Naive thymus-derived CD4-positive, alpha-beta T cell (primary cell): ENCODE data around the gene LAMTOR2. TPM values are rescaled to one million over a fixed set of nuclear protein-coding genes. Genes with fewer than 3 reads are reported as not detected.

Experiments
- ATAC-seq: fragments of 150-1000 bp; cut with Tn5 transposase; 2 replicates; pipeline ENCODE4 v1.10.0; 2021; ENCODE audit warnings: mild to moderate bottlenecking, moderate library complexity
- CTCF ChIA-PET: fragments of 350-600 bp; sonication (Branson Sonifier 250); formaldehyde crosslinking; loops from one replicate; lab custom pipeline; 2021; ENCODE audit warnings: antibody characterized with exemption; lab: Charles Lee
- POLR2A ChIA-PET: fragments of 350-600 bp; sonication (Branson Sonifier 250); formaldehyde crosslinking; loops from one replicate; lab custom pipeline; 2021; ENCODE audit warnings: antibody characterized with exemption, inconsistent platforms; lab: Charles Lee
- DNase-seq, 9 donors: peaks; one replicate each; pipeline versions ENCODE4 v3.0.0 to v3.0.0-alpha.2; 2020 to 2022; ENCODE audit warnings: mixed read lengths in 1 of 9
- H3K27ac ChIP-seq: one replicate; pipeline ENCODE4 v1.7.0; 2013; ENCODE audit warnings: mild to moderate bottlenecking, low read depth, low read length, moderate library complexity
- H3K27me3 ChIP-seq, 2 donors: one replicate each; pipeline ENCODE4 v1.7.0; 2013; ENCODE audit warnings: low read length in 2 of 2, mild to moderate bottlenecking in 2 of 2, moderate library complexity in 2 of 2; ENCODE audit not compliant: control insufficient read depth in 2 of 2, insufficient read depth in 2 of 2
- H3K36me3 ChIP-seq, 3 experiments: 1 replicate in 2 of 3; 2 replicates in 1 of 3; pipeline ENCODE4 v1.7.0; 2013; ENCODE audit warnings: low read length in 3 of 3, mild to moderate bottlenecking in 3 of 3, moderate library complexity in 1 of 3; ENCODE audit not compliant: insufficient read depth in 3 of 3, control insufficient read depth in 2 of 3
- H3K4me1 ChIP-seq, 2 donors: one replicate each; pipeline ENCODE4 v1.7.0; 2013; ENCODE audit warnings: low read length in 2 of 2, mild to moderate bottlenecking in 2 of 2, moderate library complexity in 1 of 2; ENCODE audit not compliant: control insufficient read depth in 2 of 2, insufficient read depth in 2 of 2
- H3K4me3 ChIP-seq: 2 replicates; pipeline ENCODE4 v1.7.0; 2013; ENCODE audit warnings: mild to moderate bottlenecking, low read length
- H3K9me3 ChIP-seq, 3 experiments: 1 replicate in 2 of 3; 2 replicates in 1 of 3; pipeline ENCODE4 v1.7.0; 2013; ENCODE audit warnings: low read length in 3 of 3; ENCODE audit not compliant: control insufficient read depth in 2 of 3
- H3K27ac Mint-ChIP-seq, 9 donors: one replicate each; pipeline ENCODE4 v1.8.0; 2020 to 2022; ENCODE audit warnings: mixed read lengths in 9 of 9, mild to moderate bottlenecking in 8 of 9, moderate library complexity in 5 of 9, inconsistent platforms in 2 of 9
- H3K27me3 Mint-ChIP-seq, 5 donors: one replicate each; pipeline ENCODE4 v1.8.0; 2021 to 2022; ENCODE audit warnings: mixed read lengths in 5 of 5, mild to moderate bottlenecking in 1 of 5
- H3K36me3 Mint-ChIP-seq, 5 donors: one replicate each; pipeline ENCODE4 v1.8.0; 2020 to 2022; ENCODE audit warnings: mixed read lengths in 5 of 5, mild to moderate bottlenecking in 3 of 5, inconsistent platforms in 1 of 5
- H3K4me1 Mint-ChIP-seq, 7 donors: one replicate each; pipeline ENCODE4 v1.8.0; 2020 to 2022; ENCODE audit warnings: mixed read lengths in 7 of 7, mild to moderate bottlenecking in 3 of 7, inconsistent platforms in 1 of 7
- H3K4me3 Mint-ChIP-seq, 10 donors: one replicate each; pipeline ENCODE4 v1.8.0; 2020 to 2022; ENCODE audit warnings: mild to moderate bottlenecking in 10 of 10, mixed read lengths in 10 of 10, moderate library complexity in 6 of 10, inconsistent platforms in 2 of 10
- H3K9me3 Mint-ChIP-seq, 11 donors: one replicate each; pipeline ENCODE4 v1.8.0; 2020 to 2022; ENCODE audit warnings: mixed read lengths in 11 of 11, mild to moderate bottlenecking in 4 of 11, inconsistent platforms in 1 of 11, moderate library complexity in 1 of 11
- intact Hi-C, 2 donors: fragments of 100-400 bp; cut with micrococcal nuclease; formaldehyde crosslinking; loops; one replicate each; pipeline ENCODE4 v1.15.1; 2023
- polyA plus RNA-seq, 2 donors: library from polyadenylated mRNA; unstranded; fragments of 300-500 nt; fragmentation: Illumina TruSeq; gene quantifications; one replicate each; pipeline ENCODE4 v1.2.3, GENCODE V29; 2021
- total RNA-seq, 6 experiments: library from RNA in 5 of 6; stranded (reverse) in 5 of 6; gene quantifications; 1 replicate in 5 of 6; 2 replicates in 1 of 6; pipeline ENCODE4 v1.2.3 and lab custom pipeline; 2021 to 2026

The LAMTOR2 gene
- total and polyA plus RNA-seq, 7 experiments from 2014 or later = 13.3 to 97.9 (median 31.2) TPM

DNA sequence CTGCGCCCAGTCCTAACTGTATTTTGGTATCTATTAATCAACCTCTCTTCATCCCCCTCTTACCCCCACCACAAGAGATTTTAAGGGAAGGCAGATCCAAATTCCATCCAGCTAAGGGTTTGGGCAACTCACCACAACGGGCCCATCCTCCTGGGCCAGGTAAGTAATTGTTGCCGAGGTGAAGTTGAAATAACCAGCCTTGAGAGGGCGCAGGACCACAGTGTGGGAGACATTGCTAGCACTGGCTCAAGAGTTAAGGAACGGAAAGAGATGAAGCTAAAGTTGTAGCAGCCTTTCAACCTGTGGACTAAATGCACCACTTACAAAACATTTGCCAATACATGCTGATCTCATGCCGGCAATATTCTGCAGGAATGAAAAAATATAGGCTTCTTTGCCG is 39.8 kb upstream of the LAMTOR2 start:
- Histone ChIP-seq H3K36me3 (peaks cover 21 to 67% (median 28%) of the 10 kb centered on the region in 3 experiments), H3K9me3 (no peaks in the 10 kb centered on the region), H3K27me3 (no peaks in the 10 kb centered on the region), H3K4me1 (peaks cover 0 to 4% of the 10 kb centered on the region in 2 donors), H3K4me3 (no peak overlapping the region), H3K27ac (no peak overlapping the region)
- Mint-ChIP-seq H3K27me3 (no peaks in the 10 kb centered on the region), H3K4me3 (peak overlapping the region in 1 of 10 donors; percentile 29), H3K9me3 (no peaks in the 10 kb centered on the region), H3K4me1 (peaks cover 15 to 36% (median 28%) of the 10 kb centered on the region in 7 donors), H3K27ac (peak overlapping the region in 1 of 9 donors; percentile 65), H3K36me3 (peaks cover 10 to 51% (median 34%) of the 10 kb centered on the region in 5 donors)
- no peak for ATAC-seq
- ChIA-PET POLR2A (no interaction called here), CTCF (interaction anchor here (0.6 kb wide), 1 partner anchor 8 kb away, joined by 3 read pairs; no protein-coding TSS in a partner anchor)
- intact Hi-C loops = no loop called here
- DNase-seq = no peak

DNA sequence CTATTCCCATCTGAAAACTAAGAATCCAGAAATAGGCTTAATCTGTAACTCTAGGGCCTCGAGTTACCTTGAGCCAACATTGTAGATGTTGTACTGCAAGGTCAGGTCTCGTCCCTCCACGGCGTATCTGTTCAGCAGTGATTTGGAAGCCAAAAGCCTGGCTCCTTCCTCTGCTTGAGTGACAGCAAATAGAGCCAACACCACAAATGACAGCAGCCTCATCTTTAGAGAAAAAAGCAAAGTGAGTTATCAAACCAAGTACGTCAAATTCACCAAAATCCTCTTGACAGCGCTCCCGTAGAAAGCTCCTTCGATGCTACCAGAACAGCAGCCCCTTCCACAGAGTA is 34.7 kb upstream of the LAMTOR2 start:
- H3K36me3 Mint-ChIP-seq = peaks cover 3 to 23% (median 16%) of the 10 kb centered on the region in 5 donors
- peak overlapping the region; percentile 62 to 98 (median 91) for H3K27ac Mint-ChIP-seq
- no peaks in the 10 kb centered on the region for H3K27me3 ChIP-seq
- DNase-seq (no peak), ATAC-seq (no peak)
- peaks cover 4 to 9% of the 10 kb centered on the region in 2 donors for H3K4me1 ChIP-seq
- POLR2A ChIA-PET = interaction anchor here (1.4 to 2.4 kb wide), 2 partner anchors 33 to 42 kb away, joined by 4 to 11 read pairs; partner anchors contain the start of genes ARHGEF2 and UBQLN4
- no peaks in the 10 kb centered on the region for H3K9me3 Mint-ChIP-seq
- CTCF ChIA-PET = no interaction called here
- H3K36me3 ChIP-seq = peaks cover 2 to 17% (median 5%) of the 10 kb centered on the region in 3 experiments
- H3K27ac ChIP-seq = peak overlapping the region; percentile 74
- no peaks in the 10 kb centered on the region for H3K9me3 ChIP-seq
- H3K4me3 Mint-ChIP-seq = peak overlapping the region; percentile 87 to 99 (median 96)
- peaks cover 0 to 8% (median 0%) of the 10 kb centered on the region in 5 donors for H3K27me3 Mint-ChIP-seq
- H3K4me3 ChIP-seq = peak overlapping the region; percentile 87
- peaks cover 20 to 47% (median 41%) of the 10 kb centered on the region in 7 donors for H3K4me1 Mint-ChIP-seq
- intact Hi-C loops = loop anchor here (1.0 to 2.0 kb wide), 5 partner anchors 41 to 437 kb away; partner anchors contain the start of genes ARHGEF2 (in 1 of the 2), KHDC4 (in 1 of the 2) and SYT11 (in 1 of the 2)

DNA sequence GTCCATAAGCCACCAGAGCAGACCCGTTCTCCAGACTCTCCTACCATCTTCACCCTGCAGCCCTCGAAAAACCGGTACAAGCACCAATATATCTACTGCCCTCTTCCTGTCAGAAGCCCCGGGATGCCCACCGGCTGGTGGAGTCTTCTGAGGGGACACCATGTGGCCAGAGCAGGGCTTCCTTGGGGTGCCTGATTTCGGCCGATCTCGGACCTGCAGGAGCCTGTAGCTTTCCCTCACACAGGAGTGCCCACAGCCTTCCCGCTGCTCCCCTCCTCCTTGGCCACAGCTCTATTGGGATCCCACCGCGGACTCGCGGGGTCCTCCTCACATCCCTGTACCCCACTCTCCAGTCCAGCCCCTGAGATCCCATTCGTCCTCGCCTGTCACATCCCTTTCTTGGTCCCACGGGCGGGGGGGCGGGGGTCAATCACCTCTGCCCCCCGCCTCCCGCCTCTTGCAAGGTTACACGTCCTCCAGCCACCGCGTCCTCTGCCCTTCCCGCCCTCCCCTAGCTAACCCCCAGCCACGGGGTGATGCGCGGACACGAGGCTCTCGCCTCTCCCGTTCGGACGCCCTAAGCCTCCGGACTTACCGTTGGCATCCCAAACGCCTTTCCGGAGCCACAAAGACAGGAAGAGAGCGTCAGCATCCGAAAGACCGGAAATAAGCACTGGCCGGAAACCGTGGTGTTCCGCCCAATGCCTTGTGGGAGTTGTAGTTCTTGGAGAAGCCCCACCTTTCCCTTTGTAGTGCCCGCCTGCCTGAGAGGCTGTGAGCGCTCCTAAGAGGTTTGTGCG is 34.1 kb upstream of the LAMTOR2 start, which contains the start of gene SSR2:
TSS of gene SSR2 (minus strand) at position 659 of the 800 bp plus-strand sequence. CDS start 784 bp downstream, outside the sequence.
- peak; percentile 99 for ATAC-seq
- POLR2A ChIA-PET = interaction anchor here (0.6 to 2.4 kb wide), 8 partner anchors 11 to 85 kb away, joined by 3 to 11 read pairs (median 3); partner anchors contain the start of genes ARHGEF2 and UBQLN4
- Histone ChIP-seq H3K36me3 (peaks cover 0 to 14% (median 5%) of the 10 kb centered on the region in 3 experiments), H3K4me3 (peak within 1 kb of the TSS; percentile 87), H3K27ac (peak within 1 kb of the TSS; percentile 74), H3K27me3 (no peaks in the 10 kb centered on the region), H3K4me1 (peaks cover 4 to 9% of the 10 kb centered on the region in 2 donors), H3K9me3 (no peaks in the 10 kb centered on the region)
- DNase-seq = peak; percentile 44 to 91 (median 84)
- intact Hi-C loops = loop anchor here (1.0 to 2.0 kb wide), 9 partner anchors 34 to 696 kb away; partner anchors contain the start of genes KHDC4 (in 2 of the 2), LAMTOR2 (in 2 of the 2), ARHGEF2 (in 1 of the 2) and SLC25A44 (in 1 of the 2)
- Mint-ChIP-seq H3K27me3 (peaks cover 0 to 12% (median 0%) of the 10 kb centered on the region in 5 donors), H3K4me1 (peaks cover 20 to 47% (median 41%) of the 10 kb centered on the region in 7 donors), H3K36me3 (peaks cover 3 to 23% (median 16%) of the 10 kb centered on the region in 5 donors), H3K9me3 (no peaks in the 10 kb centered on the region), H3K4me3 (peak within 1 kb of the TSS; percentile 87 to 99 (median 96)), H3K27ac (peak within 1 kb of the TSS; percentile 89 to 99 (median 95))
- CTCF ChIA-PET = no interaction called here

DNA sequence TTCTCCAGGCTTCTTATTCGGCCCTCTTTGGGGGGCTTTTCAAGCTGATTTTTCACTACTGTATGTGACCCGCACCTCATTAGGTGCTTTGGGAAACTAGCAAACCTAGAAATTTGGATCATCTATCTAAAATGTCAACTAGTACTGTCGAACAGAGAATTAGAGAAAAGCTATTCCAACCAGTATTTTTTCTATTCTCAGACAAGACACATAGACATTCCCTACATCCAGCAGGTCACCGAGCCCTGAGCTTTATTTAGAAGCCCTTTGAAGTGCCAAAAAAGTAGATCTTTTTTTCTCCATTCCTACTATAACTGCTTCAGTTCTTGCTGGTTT is 33.5 kb upstream of the LAMTOR2 start:
- Mint-ChIP-seq H3K9me3 (no peaks in the 10 kb centered on the region), H3K4me3 (peak overlapping the region; percentile 87 to 99 (median 96)), H3K36me3 (peaks cover 3 to 23% (median 16%) of the 10 kb centered on the region in 5 donors), H3K27me3 (peaks cover 0 to 16% (median 0%) of the 10 kb centered on the region in 5 donors), H3K27ac (peak overlapping the region; percentile 89 to 99 (median 95)), H3K4me1 (peaks cover 20 to 51% (median 45%) of the 10 kb centered on the region in 7 donors)
- intact Hi-C loops = loop anchor here (1.0 to 2.0 kb wide), 9 partner anchors 33 to 697 kb away; partner anchors contain the start of genes LAMTOR2 (in 2 of the 2), ARHGEF2 (in 1 of the 2), KHDC4 (in 1 of the 2) and SLC25A44 (in 1 of the 2)
- POLR2A ChIA-PET = interaction anchor here (0.9 to 2.4 kb wide), 6 partner anchors 12 to 86 kb away, joined by 3 to 11 read pairs (median 3); partner anchors contain the start of gene UBQLN4
- Histone ChIP-seq H3K27me3 (no peaks in the 10 kb centered on the region), H3K36me3 (peaks cover 0 to 14% (median 5%) of the 10 kb centered on the region in 3 experiments), H3K9me3 (no peaks in the 10 kb centered on the region), H3K4me1 (peaks cover 4 to 9% of the 10 kb centered on the region in 2 donors), H3K27ac (peak overlapping the region; percentile 74), H3K4me3 (peak overlapping the region; percentile 87)
- CTCF ChIA-PET = no interaction called here
- DNase-seq (no peak), ATAC-seq (no peak)

DNA sequence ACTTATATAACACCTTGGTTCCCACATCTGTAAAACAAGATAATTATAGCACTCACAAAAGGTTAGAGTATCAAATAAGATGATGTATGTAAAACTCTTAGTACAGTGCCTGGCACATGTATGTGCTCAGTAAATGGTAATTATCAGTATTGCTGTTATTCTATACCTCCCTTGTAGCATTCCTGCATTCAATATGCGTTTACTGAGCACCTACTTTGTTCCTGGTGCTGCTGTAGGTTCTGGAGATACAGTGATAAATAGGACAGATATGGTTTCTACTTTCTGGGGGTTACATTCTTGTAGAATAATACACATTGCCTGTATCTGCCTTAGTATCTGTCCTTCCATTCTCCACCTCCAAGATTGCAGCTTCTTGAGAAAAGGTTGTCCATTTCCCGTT is 32.6 kb upstream of the LAMTOR2 start:
- H3K27me3 Mint-ChIP-seq = peaks cover 0 to 17% (median 0%) of the 10 kb centered on the region in 5 donors
- Histone ChIP-seq H3K4me1 (peaks cover 4 to 9% of the 10 kb centered on the region in 2 donors), H3K36me3 (peaks cover 0 to 8% (median 0%) of the 10 kb centered on the region in 3 experiments), H3K4me3 (no peak overlapping the region), H3K9me3 (no peaks in the 10 kb centered on the region), H3K27ac (no peak overlapping the region), H3K27me3 (no peaks in the 10 kb centered on the region)
- H3K4me3 Mint-ChIP-seq = peak overlapping the region in 9 of 10 donors; percentile 47 to 96 (median 65)
- intact Hi-C loops = loop anchor here (1.0 to 2.0 kb wide), 9 partner anchors 32 to 698 kb away; partner anchors contain the start of genes LAMTOR2 (in 2 of the 2), ARHGEF2 (in 1 of the 2), KHDC4 (in 1 of the 2) and SLC25A44 (in 1 of the 2)
- ATAC-seq = no peak
- H3K36me3 Mint-ChIP-seq = peaks cover 3 to 19% (median 11%) of the 10 kb centered on the region in 5 donors
- H3K9me3 Mint-ChIP-seq = no peaks in the 10 kb centered on the region
- peak overlapping the region in 5 of 9 donors; percentile 13 to 90 (median 65) for H3K27ac Mint-ChIP-seq
- DNase-seq = no peak
- ChIA-PET POLR2A (interaction anchor here (1.4 kb wide), 1 partner anchor 45 kb away, joined by 5 read pairs; no protein-coding TSS in a partner anchor), CTCF (no interaction called here)
- H3K4me1 Mint-ChIP-seq = peaks cover 20 to 47% (median 44%) of the 10 kb centered on the region in 7 donors

DNA sequence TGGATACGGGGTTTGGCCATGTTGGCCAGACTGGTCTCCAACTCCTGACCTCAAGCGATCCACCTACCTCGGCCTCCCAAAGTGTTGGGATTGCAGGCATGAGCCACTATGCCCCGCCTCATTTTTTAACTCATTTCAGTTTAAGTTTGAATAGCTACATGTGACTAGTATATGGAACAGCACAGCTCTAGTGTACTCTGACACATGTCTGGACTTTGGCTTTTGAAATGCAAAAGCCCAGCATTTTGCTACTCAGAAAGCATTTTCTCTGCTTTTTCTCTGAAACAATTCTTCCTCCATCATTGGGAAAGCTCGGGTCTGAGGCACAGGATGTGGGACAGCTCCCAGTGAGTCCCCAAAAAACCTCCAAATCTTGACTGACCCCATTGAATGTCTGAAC is 29.8 kb upstream of the LAMTOR2 start:
- no peak overlapping the region for H3K4me3 Mint-ChIP-seq
- H3K4me1 Mint-ChIP-seq = peaks cover 13 to 32% (median 28%) of the 10 kb centered on the region in 7 donors
- peaks cover 4 to 6% of the 10 kb centered on the region in 2 donors for H3K4me1 ChIP-seq
- no peak overlapping the region for H3K27ac ChIP-seq
- intact Hi-C loops = no loop called here
- H3K9me3 Mint-ChIP-seq = no peaks in the 10 kb centered on the region
- H3K36me3 ChIP-seq = no peaks in the 10 kb centered on the region
- ChIA-PET CTCF (no interaction called here), POLR2A (no interaction called here)
- ATAC-seq (no peak), DNase-seq (no peak)
- H3K4me3 ChIP-seq = no peak overlapping the region
- H3K36me3 Mint-ChIP-seq = peaks cover 0 to 6% (median 0%) of the 10 kb centered on the region in 5 donors
- H3K27me3 Mint-ChIP-seq = peaks cover 0 to 17% (median 0%) of the 10 kb centered on the region in 5 donors
- H3K27me3 ChIP-seq = no peaks in the 10 kb centered on the region
- H3K27ac Mint-ChIP-seq = no peak overlapping the region
- H3K9me3 ChIP-seq = no peaks in the 10 kb centered on the region
